ENCODE results near the gene VIL1. TPM values are rescaled to one million over a fixed set of nuclear protein-coding genes. Genes with fewer than 3 reads are reported as not detected.

Gene VIL1
- polyA plus RNA-seq, 3 donors, result 22.8 to 40.0 (median 32.8) TPM

DNA sequence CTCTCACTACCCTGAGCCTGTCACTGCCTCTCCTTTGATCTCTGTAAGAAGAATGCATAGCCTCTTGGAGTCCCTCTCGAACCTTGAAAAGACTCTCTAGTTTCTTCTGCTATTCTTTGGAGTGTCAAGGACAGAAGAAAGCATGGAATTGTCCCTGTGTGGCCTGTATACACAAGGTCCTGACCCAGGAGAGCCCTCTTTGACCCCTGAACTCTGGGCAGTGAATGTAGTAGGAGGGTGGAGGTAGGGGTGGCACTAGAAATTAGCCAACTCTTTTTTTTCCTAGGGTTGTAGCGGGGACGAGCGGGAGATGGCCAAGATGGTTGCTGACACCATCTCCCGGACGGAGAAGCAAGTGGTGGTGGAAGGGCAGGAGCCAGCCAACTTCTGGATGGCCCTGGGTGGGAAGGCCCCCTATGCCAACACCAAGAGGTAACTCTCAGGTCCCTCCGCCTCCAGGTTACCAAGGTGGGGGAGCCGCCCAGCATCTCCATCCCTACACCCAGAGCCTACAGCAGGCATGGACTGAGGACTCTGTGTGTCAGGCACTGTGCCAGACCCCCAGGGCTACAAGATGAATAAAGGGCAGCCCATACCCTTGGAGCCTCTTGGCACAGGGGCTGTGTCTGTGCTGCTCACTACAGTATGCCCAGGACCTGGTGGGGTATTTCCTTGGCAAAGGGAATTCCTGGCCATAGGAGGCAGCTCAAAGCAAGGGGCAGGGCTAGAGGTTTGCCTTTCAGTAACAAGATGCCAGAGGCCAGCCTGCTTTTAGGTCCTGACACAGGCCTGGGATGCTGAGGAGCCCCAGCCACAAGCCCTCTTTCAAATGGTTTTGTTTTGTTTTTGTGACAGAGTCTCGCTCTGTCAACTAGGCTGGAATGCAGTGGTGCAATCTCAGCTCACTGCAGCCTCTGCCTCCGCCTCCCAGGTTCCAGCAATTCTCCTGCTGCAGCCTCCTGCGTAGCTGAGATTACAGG, 16.4 kb downstream of the VIL1 start:
- no peak for DNase-seq

DNA sequence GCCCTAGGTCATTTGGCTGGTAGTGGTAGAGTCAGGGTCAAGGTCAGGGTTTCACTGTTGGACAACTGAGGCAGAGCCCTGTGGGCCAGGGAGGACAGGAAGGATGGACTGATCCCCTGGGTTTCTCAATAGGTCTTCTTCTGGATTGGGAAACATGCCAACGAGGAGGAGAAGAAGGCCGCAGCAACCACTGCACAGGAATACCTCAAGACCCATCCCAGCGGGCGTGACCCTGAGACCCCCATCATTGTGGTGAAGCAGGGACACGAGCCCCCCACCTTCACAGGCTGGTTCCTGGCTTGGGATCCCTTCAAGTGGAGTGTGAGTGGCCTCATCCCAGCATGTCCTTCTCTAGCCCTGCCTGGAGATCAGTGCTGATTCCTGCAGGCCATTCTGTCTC, 18.1 kb downstream of the VIL1 start:
- DNase-seq, result no peak

- DNase-seq, result no peak
Observed at GRCh38 chr2:218437969-218438368, 19.0 kb downstream of the VIL1 start.

GRCh38 chr2:218438596-218438995, 19.7 kb downstream of the VIL1 start:
- no peak for DNase-seq

- no peak for DNase-seq
Observed at GRCh38 chr2:218444692-218445357, 25.9 kb downstream of the VIL1 start.

DNA sequence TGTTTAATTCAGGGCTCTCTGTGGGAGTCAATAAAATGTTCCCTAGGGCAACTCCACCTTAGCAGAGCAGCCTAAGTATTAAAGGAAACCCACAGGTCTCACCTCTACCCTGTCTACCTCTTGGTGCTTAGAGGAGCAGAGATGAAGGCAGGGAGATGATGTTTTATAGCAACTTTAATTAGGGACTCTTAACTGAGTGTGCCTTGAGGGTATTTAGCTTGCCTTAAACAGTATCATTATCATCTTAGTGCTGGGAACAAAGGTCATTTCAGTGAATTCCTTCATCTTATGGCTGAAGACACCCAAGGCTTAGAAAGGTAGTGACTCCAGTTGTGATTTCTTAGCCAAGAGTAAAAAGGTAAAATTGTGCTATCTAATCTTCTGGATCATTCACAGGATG, 26.7 kb downstream of the VIL1 start:
- no peak for DNase-seq

- no peak for DNase-seq
Observed at GRCh38 chr2:218446547-218446946, 27.6 kb downstream of the VIL1 start.

DNA sequence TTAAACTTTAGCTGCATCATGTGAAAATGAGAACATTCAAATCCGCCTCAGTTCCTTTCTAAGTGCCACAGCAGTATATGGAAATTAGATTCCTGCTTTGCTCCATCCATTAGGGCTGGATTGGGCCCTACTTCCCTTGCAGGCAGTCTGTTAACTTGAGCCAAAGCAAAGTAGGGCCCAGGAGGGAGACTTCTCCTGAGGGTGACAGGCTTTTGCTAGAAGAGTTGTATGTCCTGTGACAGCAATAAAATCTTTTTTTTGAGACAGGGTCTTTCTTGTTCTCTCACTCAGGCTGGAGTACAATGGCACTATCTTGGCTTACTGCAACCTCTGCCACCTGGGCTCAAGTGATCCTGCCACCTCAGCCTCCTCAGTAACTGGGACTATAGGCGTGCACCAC, 28.1 kb downstream of the VIL1 start:
- no peak for DNase-seq

- no peak for DNase-seq
Observed at GRCh38 chr2:218448934-218449333, 30.0 kb downstream of the VIL1 start.

- no peak for DNase-seq
Observed at GRCh38 chr2:218452079-218452478, 33.2 kb downstream of the VIL1 start.

GRCh38 chr2:218456849-218457248, 37.9 kb downstream of the VIL1 start:
- DNase-seq, result no peak

DNA sequence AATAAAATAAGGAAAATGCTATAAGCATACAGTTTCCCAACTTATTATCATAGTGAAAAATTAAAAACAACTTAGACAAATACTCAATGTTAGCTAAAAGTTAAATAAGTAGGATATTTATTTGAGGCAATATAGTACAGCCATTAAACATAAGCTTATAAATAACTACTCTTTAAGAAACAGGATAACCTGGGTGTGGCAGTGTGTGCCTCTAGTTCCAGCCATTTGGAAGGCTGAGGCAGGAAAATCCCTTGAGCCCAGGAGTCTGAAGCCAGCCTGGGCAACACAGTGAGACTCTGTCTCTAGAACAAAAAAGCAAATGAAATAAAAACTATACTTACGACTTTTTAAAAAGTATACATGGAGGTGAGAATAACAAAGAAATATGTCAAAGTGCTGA, 39.7 kb downstream of the VIL1 start:
- no peak for DNase-seq

- DNase-seq, result peak; percentile 27
Observed at GRCh38 chr2:218465987-218466633, 47.2 kb downstream of the VIL1 start.

DNA sequence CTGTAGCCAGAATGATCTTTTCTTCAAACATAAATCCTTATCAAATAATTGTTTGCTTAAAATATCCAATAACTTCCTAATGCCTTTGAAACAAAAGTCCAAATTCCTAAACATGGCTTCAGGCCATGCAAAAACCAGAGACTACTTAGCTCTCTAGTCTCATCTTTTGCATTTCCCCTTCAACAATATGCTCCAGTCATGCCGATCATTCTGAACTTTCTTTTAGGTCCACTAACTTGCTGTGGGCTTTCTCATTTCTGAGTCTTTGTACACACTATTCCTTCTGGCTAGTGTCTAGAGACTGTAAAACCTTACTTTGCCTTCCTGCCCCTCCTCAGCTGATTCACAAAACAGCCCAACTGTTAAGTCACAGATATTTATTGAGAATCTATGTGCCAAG, 51.5 kb downstream of the VIL1 start:
- no peak for DNase-seq

DNA sequence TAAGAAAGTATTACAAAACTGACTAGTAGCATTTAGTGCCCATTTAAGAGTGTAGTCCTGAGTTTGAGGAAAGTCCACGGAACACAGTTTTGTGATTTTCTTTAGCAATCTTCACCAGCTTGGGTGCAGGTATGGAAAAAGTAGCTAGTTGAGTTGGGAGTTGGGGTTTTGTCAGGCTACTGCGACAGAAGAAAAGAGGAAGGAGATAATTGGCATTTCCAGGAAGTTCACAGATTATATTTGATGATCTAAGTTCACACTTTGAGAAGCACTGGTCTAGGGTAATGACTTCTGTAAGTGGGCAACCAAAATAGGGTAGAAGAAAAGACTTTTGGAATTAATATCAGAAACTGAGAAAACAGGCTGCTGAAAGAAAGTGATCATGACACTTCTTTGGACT, 52.1 kb downstream of the VIL1 start:
- DNase-seq, result no peak

DNA sequence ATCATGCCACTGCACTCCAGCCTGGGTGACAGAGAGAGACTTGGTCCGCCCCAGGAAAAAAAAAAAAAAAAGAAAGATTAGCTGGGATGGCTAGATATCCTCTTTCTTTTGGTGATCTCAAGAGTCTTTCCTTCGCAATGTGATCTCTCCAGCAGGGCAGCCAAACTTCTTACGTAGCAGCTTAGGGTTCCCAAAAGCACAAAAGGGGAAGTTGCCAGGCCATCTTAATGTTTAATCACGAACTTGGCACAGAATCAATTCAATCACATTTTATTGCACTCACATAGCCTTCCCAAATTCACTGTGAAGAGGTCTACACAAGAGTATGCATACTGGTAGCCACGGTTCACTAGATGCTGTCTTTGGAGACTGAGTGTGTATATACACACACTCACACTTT, 53.1 kb downstream of the VIL1 start:
- no peak for DNase-seq

- no peak for DNase-seq
Observed at GRCh38 chr2:218472988-218473387, 54.1 kb downstream of the VIL1 start.

DNA sequence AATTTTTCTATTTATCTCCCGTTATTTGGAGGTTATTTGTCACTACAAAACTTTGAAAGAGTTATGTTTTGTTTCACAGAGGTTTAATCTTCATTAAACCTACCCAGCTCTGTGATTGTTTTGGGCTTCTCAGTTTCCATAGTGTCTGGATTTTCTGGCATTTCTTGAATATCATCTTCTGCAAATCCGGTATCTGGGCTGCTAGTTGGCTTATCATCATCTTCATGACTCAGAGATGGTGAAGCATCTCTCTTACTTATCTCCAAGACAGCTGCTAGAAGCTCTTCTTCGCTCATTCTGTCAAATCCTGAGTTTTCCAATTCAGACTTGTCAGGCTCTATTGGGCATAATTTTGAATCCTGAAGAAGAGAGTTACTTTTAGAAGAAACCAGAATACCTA, 55.6 kb downstream of the VIL1 start:
- no peak for DNase-seq

- DNase-seq, result no peak
Observed at GRCh38 chr2:218476676-218477075, 57.8 kb downstream of the VIL1 start.

- no peak for DNase-seq
Observed at GRCh38 chr2:218477247-218477646, 58.3 kb downstream of the VIL1 start.

- no peak for DNase-seq
Observed at GRCh38 chr2:218478544-218478943, 59.6 kb downstream of the VIL1 start.

DNA sequence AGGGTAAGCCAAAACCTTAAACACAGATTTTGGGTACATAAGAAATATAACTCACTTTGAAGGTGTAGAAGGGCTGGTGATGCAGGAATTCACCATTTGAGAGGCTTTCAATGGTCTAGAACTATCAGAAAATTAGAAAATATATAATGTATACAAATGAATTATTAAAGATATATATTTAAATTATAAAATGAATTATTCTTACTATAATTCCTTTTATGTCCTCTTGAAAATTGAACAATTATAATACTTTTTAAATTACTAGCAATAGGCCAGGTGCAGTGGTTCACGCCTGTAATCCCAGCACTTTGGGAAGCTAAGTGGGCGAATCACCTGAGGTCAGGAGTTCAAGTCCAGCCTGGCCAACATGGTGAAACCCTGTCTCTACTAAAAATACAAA, 60.7 kb downstream of the VIL1 start:
- no peak for DNase-seq

DNA sequence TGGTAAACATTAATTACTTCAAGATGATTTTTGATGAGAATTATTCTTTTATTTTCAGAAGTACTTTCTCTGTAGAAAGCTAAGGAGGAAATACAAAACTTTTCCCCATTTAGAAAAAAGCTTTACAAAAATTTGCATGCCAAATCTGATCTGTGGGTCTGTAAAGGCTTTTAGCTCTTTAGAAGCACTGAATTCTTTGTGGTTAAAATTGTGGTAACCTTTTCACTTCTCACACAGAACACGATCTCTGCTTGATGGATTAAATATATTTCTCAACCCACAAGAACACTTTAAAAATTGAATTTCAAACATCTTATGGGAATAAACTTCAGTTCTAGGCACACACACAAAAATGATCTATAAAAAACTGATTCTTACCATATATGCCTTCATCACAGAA, 63.7 kb downstream of the VIL1 start:
- no peak for DNase-seq
